Posterior vena cava (tissue), 2 donors: Measurements from ENCODE around the gene USP50. TPM values are rescaled to one million over a fixed set of nuclear protein-coding genes. Genes with fewer than 3 reads are reported as not detected.

Experiments used
- total RNA-seq, 2 donors: library from RNA; stranded (reverse); fragmentation: NEBNext Ultra II Directional; extraction: Animal tissue kit (Norgen Biotek cat#: 25700); gene quantifications; one replicate each; pipeline ENCODE4 v1.2.1, GENCODE V29; 2021
- donor health status: DM: yes; HTN: yes; CAD: no.
- donor health status: DM: yes; HTN: yes; CAD: no.

Gene USP50
- total RNA-seq, 2 donors from 2014 or later, result 0.86 to 1.1 TPM

Other genes with a start within 250 kb of the USP50 start
- gene GABPB1, start 191.5 kb downstream of the USP50 start, total RNA-seq, result 10 to 100 TPM; 11.6 to 16.7 TPM
- gene USP8, start 122.3 kb downstream of the USP50 start, total RNA-seq, result 10 to 100 TPM; 53.1 to 61.0 TPM
- gene TRPM7, start 140.1 kb upstream of the USP50 start, total RNA-seq, result 10 to 100 TPM; 37.1 to 47.8 TPM
- gene SPPL2A, start 219.0 kb upstream of the USP50 start, total RNA-seq, result 100 to 1,000 TPM in 1 of 2 donors, 10 to 100 TPM in 1; 98.9 to 108 TPM